Epidermal melanocyte (primary cell): ENCODE results near the gene WBP2.
A peak's percentile ranks its signal among the peaks of the same experiment; 100 is the strongest.

Experiments
- DNase-seq: peaks from one replicate; pipeline ENCODE4 v3.0.0; 2011; ENCODE audit warnings: low spot score; ENCODE audit not compliant: insufficient read length

The WBP2 gene

DNA sequence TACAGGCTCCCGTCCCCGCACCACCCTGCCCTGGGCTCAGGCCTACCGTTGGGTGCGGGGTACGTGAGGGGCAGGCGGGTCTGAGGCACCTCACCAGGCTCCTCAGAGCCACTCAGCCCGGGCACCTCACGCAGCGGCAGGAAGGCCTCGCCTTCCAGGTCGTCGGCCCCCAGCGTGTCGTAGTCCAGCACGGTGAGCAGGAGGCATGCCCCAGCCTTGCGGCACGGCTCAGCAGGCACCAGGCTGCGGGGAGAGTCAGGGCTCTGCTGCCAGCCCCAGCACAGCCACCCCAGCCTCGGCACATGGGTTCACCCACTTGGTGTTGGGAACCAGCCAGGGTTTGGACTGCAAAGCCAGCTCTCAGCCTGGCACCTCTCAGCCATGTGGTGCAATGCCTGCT, 26.4 kb downstream of the WBP2 start:
- no peak for DNase-seq

DNA sequence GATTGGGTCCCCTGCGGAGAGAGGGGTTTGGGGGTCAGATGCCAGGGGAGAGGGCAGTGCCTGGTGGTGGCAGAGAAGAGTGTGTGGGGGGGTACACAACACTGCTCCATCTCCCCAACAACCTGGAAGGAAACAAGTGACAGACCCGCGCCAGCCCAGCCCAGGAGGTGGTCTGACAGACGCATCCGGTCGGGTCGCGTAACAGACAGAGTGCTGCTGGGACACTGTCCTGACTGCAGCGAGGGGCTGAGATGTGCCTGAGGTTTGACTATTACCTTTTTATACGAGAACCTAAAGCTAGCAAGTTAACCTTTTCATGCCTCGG, 27.1 kb downstream of the WBP2 start:
- DNase-seq: no peak

DNA sequence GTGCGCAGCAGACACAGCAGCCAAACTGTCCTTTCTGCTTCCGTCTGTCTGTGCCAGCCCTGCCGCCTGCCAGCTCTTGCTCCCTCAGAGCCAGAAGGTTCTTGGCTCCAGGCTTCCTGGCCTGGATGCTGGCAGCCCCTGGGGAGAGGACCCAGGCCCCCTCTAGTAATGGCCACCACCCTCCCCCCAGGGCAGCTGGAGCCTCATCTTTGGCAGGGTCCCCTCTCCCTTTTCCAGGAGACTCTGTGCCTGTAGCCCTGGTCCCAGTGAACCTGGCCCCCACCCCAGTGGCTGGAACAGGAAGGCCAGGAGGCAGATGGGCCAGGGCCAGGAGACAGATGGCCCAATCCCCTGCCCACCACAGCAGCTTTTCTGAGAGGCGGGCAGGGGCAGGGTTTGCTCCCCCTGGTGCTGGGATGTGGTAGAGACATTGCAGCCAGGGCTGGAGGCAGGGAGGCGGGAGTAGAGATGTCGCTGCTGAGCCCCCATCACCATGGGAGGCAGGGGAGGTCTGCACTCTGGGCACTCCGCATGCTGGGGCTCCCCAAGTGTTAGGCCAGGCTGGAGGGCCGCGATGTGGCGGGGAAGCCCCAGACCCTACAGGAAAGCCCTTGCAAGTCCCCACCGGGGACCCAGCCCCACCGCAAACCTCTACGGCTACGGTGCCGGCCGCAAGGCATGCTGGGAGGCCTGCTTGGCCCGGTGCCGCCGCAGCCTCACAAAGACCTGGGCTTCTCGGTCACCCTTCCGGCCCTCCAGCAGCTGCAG, 27.6 kb downstream of the WBP2 start:
- peak; percentile 96 for DNase-seq

DNA sequence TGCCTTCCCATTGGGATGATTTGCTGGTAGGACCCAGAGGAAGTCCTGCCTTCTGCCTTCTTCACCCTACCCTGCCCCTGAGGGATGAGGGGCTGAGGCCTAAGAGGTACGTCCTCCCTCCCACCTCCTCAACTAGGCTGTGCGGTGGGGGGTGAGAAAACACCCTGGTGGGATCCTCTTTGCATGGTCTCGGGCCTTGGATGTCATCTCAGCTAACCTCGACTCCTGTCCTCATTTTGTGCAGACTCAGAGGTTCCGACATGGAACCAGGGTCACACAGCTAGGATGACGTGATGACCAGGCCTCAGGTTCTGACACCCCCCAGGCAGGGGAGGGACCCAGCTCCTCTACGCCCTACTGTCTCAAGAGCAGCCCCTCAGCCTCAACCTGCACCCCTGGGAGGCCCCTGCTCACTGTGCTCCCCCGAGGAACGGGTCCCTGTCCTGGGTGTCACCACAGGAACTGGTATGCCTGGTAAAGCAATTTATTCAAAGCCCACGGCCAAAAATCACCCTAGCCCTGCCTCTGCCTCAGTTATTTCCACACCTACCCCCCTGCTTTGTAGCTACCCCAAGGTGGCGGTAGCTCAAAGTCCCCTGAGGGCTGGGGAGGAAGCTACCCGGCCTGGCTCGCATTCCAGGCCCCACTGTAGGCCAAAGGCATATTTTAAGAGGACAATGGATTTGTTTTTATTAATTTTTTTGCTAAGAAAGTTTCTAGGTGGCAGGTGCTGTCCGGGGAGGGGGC, 28.4 kb downstream of the WBP2 start:
- DNase-seq: peak; percentile 18

DNA sequence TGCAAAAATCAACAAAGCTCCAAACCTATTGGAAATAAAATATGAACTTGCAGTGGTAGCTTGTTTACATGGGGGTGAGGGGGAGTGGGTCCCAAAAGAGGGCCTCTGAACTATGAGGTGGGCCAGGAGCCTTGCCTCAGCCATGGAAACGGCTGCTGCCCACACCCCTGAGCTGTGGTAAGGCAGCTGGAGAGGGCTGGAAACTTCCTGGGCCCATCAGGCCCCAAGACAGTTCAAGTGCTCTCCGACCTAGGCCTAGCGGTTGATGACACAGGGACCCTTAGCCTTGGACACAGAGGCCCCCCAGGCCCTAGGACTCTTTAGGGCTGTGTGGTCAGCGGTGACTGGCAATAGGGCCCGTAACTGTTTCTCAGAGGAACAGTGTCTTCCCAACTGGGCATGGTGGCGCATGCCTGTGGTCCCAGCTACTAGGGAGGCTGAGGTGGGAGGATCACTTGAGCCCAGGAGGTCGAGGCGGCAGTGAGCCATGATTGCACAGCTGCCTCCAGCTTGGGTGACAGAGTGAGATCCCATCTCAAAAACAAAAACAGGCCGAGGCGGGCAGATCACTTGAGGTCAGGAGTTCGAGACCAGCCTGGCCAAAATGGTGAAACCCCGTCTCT, 29.3 kb downstream of the WBP2 start:
- DNase-seq: peak; percentile 13

DNA sequence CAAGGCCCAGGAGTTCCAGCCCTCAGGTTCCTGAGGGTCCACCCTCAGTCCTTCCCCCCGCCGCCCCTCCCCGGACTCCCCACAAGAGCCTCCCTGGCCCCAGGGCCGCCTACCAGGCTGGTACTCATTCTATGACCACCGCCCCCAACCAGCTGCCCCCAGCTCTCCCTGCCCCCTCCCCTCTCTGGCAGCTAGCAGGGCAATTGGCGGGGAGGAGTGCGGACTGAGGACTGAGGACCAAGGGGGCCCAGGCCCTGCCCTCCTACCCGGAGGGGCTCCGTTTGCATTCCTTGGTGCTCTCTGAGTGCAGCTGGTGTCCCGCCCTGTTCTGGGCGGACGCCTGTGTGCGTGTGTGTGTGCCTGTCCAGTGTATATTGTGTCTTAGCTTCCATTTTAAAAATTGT, 30.0 kb downstream of the WBP2 start:
- DNase-seq: peak; percentile 12

DNA sequence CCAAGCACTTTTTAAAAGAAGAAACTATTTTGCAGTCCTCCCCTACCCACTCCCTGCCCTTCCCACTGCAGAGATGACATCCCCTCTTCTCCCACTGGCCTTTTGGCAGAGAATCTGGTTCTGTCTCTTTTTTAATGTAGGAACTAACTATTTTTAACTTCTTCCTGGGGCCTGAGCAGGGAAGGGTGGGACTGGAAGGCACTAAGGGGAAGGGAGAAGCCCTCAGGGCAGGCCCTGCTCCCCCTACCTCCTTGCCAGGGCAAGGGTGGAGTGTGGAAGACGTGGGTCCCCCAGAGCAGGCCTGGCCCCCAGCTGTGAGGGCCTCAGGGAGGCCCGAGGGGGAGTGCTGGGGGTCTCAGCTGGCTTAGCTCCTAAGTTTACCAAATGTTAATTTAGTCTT, 30.5 kb downstream of the WBP2 start:
- peak; percentile 13 for DNase-seq

DNA sequence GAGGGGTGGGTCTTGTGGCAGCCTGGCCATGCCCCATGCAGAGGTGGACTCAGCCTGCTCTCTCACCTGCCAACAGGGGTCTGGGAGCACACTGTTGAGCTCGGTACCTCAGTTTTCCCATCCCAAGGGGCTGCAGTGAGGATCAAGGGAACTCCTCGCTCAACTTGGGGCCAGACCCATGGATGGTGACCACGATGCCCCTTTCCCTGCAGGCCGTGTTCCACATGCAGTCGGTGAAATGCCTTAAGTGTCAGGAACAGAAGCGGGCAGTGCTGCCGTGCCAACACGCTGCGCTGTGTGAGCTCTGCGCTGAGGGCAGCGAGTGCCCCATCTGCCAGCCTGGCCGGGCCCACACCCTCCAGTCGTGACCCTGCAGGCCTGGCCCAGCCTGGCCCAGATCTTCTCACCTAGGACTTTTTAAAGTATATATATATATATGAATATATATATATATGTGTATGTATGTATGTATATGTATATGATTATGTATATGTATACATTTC, 31.0 kb downstream of the WBP2 start:
- peak; percentile 15 for DNase-seq

DNA sequence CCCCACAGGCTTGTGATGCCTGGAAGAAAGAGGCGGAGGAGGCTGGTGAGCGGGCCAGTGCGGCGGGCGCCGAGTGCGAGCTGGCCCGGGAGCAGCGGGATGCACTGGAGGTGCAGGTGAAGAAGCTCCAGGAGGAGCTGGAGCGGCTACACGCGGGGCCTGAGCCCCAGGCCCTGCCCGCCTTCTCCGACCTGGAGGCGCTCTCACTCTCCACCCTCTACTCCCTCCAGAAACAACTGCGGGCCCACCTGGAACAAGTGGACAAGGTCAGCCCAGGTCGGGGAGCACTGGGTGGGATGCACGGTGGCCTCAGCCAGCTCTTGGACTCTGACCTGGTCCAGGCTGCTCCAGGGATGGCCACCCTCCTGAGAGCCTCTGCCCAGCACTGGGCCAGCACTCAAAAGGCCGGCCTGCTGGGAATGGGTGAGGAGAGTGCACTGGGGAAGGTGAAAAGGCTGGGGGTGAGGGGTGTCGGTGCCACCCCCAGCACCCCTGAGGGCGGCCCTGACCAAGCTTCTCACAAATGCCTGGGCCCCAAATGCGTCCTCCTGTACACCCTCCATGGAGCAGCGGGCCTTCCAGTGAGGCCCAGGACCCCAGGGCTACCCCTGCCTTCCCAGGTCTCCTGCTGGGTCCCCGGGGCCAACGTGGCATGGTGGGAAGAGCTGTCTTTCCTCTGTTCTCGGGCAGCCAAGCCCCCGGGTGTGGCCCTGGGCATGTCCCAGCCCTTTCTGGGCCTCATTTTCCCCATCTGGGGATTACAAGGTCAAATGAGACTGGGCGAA, 31.7 kb downstream of the WBP2 start:
- DNase-seq: peak; percentile 4

DNA sequence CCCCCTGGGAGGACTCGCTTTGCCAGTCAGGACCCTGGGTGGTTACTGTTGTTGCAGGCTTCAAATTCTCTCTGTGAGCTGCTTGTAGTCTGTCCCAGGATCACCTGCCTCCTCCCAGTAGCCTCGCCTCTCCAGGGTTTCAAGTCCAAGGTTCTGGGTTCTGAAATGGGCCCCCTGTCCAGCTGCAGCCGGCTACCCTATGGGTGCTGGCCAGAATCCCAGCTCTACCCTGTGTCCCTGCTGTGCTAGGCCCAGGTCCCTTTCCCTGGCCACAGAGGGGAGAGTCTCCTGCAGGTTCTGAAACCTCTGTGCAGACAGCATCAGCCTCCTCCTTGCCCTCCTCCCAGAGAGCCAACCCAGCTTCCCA, 32.4 kb downstream of the WBP2 start:
- DNase-seq: no peak

DNA sequence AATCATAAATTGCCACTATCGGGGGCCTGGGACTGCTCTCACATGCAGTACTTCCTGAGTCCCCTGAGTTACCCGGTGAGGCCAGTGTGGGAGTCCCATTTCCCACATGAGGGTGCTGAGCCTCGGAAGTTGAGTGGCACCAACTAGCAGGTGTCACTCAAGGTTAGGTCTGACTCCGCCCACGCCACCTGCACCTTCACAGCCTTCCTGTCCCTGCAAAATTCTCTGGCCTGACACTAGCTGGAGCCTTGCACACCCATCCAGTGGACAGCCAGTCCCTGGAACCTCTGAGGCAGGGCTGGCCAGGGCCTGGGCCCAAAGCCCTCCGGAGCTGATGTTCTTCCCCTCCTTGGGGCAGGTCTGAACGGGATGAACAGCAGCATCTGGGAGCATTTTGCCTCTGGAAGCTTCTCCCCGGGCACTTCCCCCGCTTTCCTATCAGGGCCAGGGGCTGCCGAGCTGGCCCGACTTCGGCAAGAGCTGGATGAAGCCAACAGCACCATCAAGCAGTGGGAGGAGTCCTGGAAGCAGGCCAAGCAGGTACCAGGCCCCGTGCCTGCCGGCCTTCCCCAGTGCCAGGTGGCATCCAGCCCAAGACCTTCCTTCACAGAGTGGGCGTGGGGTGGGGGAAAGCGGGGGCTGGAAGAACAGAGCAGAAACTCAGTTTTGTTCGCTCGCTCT, 32.9 kb downstream of the WBP2 start:
- peak; percentile 14 for DNase-seq

DNA sequence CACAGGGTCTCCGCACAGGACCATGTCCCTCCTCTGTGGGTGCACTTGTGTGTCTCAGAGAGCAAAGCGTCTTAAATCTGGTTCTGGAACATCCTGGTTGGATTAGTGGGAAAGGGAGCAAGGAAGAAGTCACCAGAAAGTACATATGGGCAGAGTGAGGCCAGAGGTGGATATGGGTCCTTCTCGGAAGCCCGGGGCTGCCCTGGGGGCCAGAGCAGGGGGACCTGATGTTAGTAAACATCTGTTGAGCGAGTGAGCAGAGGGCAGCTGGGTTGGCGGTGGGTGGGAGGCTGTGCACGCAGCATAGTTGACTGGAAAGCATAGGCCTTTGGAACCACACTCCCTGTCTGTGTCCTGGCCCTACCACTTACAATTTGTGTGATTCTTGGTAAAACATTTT, 33.6 kb downstream of the WBP2 start:
- no peak for DNase-seq

DNA sequence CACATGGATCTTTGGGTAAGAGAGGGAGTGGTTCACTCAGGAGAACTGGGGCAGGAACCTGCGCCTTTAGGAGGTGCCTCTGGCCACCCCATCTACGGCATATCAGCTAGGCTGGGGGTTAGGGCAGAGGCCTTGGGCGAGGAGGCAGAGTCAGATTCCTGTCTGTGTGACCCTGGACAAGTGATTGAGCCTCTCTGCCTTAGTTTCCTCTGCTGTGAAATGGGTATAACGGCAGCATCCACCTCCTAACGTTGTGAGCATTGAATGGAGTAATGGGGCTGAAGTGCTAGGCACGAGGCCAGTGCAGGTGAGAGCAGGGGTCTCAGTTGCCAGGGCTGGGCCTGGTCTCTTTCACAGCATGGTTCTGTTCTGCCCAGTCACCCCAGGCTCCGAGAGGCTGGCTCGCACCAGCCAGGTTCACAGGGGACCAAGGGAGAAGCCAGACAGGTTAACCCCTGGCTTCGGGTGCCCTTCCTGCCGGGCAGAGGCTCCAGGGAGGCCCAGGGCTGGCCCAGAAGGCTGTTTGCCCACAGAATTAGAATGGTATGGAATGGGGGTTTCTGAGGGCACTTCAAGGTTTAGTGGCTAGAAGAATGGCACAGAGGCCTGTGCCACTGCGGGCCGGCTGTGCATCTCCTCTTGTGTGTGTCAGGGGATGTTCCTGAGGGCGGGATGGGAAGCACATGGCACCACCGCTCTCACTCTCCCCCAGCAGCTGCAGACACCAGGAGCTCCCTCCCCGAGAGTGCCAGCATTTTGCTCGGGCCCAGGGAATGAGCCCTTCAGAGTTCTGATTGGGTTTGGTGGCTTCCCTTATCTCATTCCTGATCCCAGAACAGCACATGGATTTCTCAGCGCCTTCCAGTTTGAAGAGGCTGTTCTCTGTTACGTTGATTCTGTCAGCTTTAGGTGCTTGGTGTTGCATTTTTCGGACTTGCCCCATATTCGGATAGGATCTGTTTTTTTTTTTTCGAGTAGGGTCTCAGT, 34.7 kb downstream of the WBP2 start:
- peak; percentile 15 for DNase-seq

DNA sequence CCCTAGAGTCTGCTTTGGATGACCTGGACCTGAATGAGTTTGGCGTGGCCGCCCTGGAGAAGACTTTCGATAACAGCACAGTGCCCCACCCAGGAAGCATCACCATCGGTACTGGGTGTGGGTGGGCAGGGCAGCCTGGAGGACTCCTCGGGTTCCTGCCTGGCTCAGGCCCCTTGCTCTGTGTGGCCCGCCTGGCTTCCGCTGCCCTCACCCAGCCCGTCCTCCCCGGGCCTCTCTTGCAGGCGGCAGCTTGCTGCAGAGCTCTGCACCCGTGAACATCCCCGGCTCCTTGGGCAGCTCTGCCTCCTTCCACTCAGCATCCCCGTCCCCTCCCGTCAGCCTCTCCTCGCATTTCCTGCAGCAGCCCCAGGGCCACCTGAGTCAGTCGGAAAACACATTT, 35.5 kb downstream of the WBP2 start:
- peak; percentile 11 for DNase-seq

DNA sequence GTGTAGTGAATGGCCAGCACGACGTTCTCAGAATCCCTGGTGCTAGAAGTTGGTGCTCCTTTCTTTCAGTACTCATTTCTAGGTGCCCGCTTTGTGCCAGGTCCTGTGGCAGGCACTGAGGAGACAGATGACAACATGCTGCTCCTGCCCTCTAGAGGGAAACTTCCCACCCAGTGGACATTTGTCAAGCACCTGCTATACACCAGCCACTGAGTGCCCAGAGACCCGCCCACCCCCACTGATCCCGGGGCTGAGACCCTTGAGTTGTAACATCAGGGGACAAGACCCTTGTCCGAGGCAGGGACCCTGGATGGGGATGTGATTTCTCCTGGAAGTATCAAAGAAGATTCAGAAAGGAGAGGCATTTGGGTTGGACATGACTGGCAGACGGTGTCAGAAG, 36.0 kb downstream of the WBP2 start:
- peak; percentile 10 for DNase-seq

DNA sequence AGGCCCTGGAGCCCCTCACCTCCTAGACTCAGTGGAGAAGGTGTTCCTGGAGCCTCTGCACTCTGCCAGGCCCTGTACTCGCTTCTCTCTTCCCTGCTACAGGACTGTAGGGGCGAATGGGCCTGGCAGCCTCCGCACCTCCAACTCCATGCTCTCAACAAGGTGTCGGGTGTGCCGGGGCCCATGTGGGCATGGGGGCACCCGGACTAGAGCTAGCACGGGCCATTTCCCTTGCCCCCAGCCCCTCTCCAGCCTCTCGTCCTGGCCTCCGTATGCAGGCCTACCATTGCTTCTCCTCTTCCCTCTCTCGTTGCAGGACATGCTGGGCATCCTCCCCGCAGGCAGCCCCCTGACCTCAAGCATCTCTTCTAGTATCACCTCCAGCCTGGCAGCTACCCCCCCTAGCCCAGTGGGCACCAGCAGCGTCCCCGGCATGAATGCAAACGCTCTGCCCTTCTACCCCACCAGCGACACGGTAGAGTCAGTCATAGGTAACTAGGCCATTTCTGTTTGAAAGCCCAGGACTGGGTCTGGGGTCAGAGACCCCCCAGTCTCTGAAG, 36.7 kb downstream of the WBP2 start:
- no peak for DNase-seq

DNA sequence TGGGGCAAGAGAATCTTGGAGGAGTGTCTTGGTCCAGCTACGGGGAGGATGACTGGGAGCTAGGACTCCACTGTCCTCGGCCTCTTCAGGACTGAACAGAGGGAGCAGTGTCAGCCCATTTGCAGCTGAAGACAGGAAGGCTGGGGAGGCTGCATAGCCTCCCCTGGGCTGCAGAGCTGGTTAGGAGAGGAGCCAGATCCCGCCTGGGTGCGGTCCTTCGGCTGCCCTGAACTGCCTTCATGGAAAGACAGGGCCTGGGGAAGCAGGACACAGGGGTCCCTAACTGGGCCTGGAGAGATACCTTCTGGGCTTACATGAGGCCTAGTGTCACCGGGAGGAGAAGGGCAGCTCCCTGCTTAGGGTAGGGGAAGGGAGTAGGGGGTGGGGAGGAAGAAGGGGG, 37.6 kb downstream of the WBP2 start:
- DNase-seq: no peak

DNA sequence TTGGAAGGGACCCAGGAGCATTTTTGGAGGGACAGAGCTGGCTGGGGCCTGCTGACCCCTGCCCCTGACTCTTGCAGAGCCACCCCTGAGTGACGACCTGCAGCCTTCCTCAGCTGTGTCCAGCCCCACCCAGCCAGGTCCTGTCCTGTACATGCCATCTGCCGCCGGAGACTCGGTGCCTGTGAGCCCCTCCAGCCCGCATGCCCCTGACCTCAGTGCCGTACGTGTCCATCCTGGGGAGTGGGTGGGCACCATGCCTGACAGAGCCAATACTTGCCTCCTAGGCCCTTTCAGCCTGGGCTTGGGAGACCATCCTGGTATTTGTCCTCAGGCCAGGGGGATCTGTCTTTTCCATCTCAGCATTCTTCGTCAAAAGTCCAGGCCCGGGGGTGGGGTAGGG, 38.4 kb downstream of the WBP2 start:
- DNase-seq: peak; percentile 13

DNA sequence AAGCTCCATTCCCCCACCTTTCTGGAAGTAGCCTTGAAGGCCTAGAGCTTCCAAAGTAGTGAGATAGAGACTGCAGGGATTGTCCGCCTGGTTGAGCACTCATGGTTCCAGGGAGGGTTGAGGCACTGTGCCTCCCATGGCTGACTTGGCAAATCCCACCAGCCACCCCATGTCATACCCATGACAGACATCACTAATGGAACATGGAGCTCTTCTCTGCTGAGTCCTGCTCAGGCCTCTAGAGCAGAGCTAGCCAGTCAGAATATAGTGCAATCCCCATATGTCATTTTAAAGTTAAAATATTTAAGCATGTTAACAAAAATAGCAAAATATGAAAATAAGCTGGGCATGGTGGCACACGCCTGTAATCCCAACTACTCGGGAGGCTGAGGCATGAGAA, 39.7 kb downstream of the WBP2 start:
- DNase-seq: no peak
